HG03457 (cell line): Measurements from ENCODE around the gene POLD2.

ENCODE experiments used
- ATAC-seq: cut with Tn5 transposase; IDR thresholded peaks from one replicate; pipeline ENCODE4 v1.9.1; 2021; ENCODE audit warnings: moderate number of reproducible peaks; ENCODE audit not compliant: unreplicated experiment

Gene POLD2

DNA sequence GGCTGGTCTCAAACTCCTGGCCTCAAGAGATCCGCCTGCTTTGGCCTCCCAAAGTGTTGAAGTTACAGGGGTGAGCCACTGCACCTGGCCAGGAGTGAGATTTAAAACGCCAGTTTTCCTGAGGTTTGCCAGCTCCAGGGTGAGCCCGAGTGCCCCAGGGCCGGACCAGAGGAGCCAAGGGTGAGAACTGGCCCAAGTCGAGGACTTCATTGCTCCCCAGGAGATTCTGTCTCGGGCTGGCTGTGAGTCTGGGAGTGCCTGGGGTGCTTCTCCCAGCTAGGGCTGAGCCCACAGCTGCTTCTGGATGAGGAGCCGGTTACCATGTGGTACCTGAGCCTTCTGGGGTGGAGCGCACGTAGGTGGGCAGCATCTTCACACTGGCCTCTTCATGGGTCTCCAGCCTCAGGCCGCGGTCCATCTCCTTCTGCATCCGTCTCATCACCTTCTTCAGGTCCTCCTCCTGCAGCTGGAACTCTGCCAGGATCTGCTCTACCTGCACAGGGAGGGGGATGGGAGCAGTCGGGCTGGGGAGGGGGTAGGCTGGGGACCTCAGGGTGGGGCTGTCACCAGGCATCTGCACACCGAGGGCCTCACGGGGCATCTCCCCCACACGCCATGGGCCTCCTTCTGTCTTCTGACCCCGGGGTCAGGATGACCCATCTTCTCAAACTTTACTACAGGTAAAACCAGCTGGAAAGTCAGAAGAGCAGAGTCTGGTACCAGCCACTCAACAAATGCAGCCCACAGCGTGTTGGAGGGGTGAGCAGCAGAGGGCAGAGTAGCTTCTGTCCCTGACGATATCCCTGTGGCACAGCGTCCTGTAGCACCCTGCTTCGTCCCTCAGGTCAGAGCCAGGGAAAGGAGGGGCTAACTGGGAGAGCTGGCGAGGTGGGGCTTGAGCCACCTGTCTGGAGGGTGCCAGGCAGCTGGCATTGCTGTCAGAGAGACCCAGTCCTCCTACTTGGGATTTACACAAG, 29.9 kb upstream of the POLD2 start:
- no peak for ATAC-seq

DNA sequence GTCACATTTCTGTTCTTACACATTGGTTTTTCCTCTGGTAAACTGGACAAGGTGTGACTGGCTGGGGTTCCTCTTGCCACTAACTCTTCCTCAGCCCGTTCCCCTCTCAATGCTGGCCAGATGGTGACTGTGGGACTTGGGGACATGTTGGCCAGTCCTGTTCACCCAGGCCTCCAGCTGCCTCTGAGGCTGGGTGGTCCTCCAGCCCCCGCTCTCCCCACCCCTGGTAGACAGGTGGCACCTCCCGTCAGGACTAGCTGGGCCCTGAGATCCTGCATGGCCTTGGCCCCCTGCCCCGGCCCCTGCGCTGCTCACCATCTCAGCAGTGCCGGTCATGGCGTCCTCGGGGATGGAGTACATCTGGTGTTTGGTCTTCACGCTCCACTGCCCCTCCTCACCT, 28.6 kb upstream of the POLD2 start:
- ATAC-seq: no peak

DNA sequence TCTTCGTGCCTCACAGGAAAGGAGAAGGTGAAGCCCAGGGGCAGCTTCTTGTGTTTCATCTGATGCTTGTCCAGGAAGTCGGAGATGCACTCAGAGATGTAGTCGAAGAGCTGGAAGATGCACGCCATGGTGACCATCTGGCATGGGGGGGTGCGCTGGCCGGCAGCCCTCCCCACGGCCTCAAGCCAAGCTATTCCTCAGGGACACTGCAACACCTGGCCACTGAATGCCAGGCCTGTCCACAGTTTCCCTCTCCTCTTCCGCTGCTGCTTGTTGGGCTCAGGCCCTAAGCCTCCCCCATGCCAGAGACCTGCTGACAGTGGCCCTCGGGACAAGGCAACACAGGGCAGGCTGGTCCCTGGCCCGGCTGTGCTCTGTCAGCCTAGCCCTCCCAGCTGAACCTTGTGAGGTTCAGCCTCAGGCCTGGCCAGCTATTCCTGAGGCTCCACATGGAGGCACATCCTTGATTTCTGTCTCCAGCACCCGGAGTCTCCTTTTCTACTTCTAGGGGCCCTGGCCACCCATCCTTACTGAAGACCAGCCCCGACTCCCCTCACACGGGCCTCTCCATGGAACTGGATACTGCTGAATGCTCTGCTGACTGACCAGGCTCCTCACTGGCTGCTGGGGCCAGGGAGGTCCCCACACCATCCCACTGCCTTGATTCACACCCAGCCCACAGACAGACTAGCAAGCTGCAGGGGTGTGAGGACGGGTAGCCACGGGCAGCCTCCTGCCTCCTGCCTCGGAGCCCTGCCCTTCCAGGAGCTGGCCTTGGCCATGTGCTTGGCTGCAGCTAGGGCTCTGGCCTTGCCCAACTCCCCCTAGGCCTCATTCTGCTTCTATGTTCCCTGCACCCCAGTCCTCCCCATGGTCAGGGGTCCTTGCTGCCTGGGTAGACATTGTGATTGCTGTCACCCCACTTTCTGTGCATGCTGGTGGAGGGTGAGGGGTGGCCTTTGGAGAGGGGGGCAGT, 27.9 kb upstream of the POLD2 start:
- ATAC-seq: no peak

DNA sequence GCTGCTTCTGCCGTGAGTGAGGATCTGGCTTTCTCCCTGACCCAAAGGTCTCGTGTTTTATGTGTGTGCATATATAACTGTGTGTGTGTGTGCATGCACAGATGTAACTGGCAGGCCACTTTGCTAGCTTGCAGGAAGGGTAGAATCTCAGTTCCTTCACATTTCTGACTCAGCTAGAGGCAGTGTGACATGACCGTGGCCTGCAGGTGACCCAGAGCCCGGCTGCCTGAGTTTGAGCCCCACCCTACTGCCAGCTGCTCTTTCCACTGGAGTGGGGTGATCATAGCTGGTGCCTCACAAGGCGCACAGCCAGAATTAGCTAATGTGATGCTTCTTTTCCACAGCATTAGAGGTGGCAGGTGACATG, 27.1 kb upstream of the POLD2 start:
- ATAC-seq: no peak

DNA sequence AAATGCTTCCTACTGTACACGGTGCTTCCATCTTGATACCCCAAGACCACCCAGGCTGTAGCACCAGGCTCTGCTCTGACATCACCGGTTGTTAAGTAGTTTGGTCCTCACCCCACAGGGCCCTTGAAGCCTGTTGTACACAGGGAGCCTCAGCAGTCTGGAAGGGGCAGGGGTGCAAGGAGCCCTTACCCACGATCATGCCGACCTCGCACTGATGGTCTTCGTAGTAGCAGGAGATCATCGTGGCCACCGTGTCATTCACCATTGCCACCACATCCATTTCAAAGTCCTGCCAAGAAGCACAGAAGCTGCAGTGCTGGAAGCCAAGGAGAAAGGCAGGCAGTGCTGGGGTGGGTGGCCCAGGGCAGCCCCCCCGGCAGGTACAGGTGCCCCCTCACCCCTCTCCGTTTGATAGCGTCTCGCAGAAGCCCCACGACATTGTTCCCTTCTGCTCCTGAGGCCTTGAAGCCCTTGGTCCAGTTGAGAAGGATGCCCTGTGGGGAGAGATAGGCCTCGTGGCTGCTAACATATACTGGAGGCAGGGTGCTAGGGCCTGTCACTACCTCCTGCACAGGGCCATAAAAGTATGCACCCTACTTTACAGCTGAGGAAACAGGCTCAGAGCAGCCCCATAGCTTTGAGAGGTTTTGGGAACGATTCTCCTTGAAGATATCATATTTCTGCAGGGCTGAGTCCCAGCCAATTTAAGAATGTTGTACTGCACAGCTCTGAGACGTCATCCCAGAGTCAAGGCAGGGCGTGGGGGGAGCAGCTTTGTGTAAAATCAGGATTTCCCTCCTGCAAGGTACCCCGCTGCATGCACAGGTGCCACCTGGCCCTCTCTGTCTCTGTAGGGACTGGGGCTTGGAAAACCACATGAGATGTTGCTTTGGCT, 26.5 kb upstream of the POLD2 start:
- ATAC-seq: no peak

DNA sequence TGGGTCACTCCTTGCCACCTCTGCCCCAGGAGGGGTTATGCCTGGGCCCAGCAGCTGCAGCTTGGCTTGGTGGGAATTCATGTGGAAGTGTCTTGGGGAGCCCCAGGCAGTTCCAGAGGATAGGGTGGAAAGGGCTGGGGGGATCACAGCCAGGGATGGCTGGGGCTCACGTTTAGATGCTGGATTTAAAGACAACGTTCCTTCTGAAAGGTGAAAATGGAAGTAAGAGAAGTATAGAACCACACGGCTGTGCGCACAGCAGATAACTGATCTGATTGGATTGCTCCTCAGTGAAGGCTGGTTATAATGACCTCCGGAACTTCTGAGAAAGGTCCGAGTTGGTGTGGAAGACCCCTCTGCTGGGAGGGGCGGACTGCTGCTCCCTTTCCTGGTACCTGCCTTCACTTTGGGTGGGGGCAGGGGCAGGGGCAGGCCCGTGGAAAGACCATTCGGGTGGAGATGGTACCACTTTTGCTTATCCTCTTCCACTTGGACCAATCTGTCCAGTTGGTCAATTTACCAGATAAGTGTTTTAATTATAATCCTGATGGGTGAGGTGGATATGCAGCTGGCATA, 25.7 kb upstream of the POLD2 start:
- no peak for ATAC-seq

DNA sequence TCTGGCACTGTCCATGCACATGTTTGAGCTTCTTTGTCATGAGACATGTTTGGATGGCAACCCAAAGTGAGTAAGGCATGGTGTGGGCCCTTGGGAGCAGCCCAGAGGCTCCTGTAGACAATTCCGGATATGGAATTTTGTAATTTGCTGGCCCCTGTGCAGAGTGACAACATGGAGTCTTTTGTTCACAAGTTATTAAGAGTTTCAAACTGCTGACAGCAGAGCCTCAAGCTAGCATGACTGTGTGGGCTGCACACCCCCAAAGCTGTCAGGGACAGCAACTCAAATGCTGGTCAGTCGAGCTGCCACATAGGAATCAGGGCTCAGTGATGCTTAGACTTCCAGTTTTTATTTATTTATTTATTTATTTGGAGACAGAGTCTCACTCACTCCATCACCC, 24.8 kb upstream of the POLD2 start:
- ATAC-seq: no peak

DNA sequence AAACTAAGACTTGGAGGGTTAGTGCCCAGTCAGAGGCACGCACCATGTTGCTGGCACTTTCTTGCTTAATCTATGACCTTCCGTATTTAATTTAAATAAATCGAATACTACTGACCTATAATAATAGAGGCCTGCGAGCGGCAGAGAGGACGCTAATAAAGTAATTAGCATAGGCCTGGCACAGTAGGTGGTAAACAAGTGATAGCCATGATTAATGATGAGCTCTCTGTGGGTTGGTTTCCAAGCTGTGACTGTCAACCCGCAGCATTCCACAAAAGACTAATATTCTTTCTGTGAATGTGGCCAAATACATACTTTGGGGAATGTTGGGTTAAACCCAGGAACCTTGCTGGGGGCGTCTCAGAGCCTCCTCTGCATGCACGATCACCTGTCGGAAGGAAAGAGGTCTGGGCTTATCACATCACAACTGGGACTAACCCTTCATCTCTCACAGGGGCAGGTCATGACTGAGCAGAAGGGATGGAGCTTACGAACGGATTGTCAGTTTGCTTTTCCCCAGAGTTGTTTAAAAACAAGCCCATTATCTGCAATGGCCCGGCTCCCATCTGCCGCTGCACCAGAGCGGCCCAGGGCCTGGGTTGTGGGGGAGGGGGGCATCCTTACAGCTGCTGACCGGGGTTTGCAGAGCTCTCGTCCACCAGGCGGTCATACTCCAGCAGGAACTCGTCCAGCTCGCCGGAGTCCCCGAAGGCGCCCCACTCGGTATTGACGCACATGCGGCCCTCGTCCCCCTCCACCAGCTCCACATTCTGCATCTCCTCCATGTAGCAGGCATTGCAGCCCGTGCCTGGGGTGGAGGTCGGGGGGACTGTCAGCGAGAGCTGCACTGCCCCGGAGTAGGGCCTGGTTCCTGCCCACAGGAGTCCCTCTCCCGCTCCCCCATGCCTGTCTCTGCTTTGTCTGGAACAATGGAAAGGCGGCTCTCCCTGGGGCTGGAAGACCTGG, 24.0 kb upstream of the POLD2 start:
- ATAC-seq: no peak

DNA sequence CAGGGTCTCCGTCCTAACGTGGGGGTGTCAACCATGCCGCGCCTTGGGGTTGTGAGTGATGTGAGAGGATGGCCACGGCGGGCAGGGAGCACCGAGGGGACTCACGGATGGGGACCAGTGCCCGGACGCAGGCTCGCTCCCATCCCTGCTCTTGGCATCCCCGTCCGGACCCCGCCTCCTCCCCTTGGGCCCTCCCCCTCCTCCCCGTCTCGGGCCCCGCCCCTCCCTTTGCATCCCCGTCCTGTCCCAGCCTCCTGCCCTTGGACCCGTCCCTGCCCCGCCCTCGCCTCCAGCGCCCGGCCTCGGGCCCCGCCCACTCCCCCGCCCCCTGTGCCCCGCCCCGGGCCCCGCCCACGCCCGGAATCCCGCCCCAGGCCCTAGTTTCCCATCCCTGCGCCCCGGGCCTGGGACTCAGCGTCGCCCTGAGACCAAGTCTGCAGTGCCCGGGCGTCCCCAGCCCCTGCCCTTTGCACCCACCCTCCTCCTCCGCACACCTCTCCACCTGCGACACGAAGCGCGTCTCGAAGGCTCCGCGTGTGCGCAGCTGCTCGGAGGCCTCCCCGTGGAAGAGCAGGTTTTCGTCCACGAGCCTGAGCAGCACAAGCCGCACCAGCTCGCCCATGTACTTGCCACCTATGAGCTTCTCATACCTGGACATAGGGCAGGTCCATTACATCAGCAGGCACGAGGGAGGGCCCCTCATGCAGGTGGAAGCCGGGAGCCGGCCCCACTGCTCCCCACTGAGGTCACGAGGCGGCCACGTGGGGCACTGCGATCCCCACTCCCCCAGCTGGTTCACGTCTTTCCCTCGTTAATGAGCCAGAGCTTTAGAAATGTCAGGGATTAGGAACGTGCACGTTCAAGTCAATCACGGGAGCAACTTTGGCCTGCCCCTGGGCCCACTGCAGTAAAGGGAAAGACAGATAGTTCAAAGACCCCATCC, 22.9 kb upstream of the POLD2 start:
- ATAC-seq: no peak

DNA sequence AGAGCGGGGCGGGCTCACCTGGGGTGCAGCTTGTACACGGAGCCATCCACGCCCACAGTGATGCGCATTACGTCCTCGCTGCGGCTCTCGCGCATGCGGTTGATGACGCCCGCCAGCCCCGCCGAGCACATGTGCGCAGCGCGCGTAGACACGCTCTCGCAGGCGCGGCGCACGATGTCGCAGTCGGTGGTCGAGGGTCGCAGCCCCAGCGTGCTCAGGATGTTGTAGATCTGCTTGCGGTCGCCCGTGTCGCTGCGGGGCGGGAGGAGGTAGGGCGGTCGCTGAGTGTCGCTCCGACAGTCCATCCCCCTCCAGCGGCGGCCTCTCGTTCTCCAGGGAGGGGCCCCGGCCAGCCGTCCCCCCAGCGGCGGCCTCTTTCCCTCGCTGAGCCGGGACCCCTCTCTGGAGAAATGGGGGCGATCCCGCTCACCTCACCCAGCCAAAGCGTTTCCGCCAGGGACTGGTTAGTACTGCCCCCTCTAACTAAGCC, 22.2 kb upstream of the POLD2 start:
- no peak for ATAC-seq

DNA sequence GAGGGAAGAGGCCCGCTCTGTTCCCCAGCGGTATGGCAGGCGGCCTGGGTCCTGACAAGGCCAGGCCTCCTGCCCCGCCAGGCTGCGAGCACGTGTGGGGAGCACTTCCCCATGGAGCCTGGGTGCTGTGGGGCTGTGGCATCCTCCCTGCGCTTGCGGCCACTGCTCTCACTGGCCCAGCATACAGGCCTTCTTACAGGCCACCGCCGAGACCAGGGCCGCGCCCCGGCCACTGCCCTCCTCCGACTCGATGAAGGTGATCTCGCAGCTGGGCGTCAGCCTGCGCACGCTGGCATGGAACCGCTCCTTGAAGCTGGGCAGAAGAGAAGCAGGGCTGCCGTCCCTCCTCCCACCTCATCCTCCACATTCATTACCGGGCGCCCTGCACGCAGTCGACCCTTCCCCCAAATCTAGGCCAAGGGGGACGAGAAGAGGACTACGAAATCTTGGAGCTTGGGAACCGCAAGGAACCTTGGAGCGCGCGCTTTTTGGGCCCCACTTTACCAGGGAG, 21.7 kb upstream of the POLD2 start:
- no peak for ATAC-seq

DNA sequence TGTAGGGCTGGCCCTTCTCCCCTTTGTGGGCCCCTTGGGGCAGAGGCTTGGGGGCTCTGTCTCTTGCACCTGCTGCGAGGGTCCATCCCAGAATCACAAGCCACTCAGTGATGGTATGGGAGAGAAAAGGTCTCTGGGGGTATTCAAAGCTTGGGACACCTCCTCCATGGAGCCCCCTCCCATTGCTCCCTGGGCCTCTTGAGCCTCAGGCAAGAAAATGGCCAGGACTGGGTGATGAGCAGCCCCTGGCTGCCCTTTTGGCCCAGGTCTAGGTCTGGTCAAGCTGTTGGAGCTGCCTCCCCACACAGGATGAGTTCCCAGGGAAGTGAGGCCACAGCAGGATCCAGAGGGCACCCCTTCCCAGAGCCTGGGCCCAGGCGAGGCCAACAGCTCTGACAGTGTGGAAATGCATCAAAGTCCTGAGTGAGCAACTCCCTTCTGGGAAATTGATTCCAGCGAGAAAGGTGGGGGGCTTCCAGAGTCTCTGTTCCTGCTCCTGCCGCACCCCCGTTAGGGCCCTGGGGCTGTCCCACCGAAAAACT, 21.1 kb upstream of the POLD2 start:
- ATAC-seq: no peak

DNA sequence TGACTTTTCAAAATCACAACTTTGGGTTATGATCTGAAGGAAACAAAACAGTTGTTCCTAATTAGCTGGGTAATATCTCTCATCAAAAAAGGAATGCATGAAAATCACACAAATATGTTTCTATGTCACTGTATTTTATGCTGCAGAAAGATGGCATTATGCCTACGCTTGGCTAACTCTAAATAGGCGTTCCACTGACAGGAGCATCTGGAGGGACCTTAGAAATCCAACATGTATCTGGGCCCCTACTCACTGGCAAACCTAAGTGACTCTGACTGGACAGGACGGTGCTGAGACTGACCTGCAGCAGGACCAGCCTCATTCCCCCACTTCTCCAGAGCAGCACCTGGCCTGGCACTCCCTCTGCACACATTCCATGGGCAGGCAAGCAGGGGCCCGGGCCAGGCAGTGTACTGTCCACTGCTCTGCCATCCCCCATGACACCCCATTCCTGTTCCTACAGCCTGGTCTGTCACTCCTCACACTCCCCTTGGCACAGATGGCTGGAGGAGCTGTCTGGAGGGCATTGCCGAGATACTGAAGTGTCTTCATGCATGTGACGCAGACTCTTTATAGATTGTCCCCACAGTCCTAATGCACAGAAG, 20.4 kb upstream of the POLD2 start:
- no peak for ATAC-seq

DNA sequence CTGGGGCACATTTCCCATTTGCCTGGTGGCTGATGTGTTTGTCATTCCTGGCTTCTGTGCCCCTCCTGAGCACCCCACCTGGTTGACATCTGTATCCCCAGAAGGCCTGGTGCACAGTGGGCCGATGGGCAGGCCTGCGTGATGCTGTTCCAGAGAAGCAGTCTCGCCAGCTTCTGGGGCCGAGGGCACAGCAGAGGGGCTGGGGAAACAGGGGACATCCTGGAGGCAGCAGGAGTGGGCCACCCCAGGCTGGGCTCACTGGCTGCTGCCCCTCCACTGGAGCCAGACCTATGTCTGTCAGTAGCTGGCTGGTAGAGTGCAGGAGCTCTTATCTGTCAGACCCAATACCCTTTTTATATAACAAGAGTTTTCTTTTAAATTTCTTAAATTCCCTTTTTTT, 18.7 kb upstream of the POLD2 start:
- no peak for ATAC-seq

DNA sequence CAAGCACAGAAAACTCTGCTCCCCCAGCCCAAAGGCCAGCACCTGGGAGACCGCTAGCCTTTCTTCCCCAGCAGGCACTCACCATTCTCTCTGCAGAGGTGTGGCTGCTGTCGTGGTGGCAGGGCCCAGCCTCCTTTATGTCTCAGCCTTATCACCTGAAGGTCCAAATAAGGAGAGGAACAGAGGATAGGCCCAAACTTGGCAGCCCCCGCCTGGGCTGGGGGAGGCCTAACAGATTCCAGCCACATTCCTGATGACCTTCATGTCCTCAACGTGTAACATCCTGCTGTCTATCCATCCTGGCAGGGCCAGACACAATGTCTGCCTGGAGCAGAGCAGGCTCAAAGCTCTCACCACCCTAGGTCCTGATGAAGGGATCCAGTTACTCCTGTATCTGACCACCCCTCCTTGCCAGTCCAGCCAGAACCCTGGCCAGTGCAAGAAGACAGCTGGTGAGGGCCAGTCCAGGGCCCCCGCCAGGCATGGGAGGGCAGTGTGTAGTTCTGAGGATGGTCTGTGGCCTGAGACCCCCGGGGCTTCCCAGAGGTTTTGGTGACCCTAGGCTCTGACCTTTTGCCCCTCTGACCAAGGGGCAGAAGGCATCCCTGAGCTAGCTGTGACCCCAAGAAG, 18.0 kb upstream of the POLD2 start, which contains the start of gene MYL7:
Gene MYL7 (minus strand): TSS at position 112 of the 630 bp plus-strand sequence. CDS start 27 bp downstream, at position 85.
- ATAC-seq: no peak

DNA sequence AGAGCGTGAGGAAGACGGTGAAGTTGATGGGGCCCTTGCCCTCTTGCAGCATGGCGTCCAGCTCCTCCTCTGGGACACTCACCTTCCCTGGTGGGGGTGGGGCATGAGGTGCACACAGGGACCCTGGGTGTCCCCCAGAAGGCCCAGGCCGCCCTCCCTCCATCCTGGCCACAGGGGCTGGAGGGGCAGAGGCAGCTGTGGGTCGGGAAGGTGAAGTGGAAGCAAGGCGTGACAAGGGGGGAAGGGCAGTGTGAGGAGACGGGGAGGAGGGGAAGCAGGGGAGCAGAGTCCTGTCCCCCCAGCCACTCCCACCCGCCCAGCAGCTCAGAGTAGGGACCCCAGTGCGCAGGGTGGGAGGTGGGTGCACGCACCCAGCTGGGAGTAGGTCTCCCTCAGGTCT, 17.0 kb upstream of the POLD2 start:
- ATAC-seq: no peak
